Measurements from ENCODE around the gene GGT5. TPM values are rescaled to one million over a fixed set of nuclear protein-coding genes. Genes with fewer than 3 reads are reported as not detected.

GGT5 gene
- total and polyA plus RNA-seq, 2 donors, result 3.2 to 24.6 TPM

DNA sequence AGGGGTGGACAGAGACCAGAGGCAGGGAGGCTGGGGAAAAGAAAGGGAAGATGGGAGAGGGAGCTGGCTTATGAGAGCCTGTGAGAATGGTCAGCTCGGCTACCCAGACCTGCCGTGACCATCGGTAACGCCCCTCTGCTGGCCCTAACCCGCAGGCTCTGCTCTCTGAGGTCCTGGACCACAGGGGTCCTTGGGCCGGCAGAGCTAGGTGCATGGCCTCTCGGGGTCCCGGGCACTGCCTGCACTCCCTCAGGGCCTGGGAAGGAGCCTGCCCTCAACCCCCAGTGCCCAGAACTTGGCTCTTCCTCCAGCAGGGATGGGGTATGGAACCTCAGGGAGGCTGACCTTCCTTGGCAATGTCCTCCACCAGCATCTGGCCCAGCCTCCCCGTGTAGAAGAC lies 13.2 kb downstream of the GGT5 start:
- H3K4me1 ChIP-seq (ENCODE audit: control insufficient read depth in 2 of 2, insufficient read depth in 2 of 2, low read length in 2 of 2), result no peaks in the 10 kb centered on the region
- no peaks in the 10 kb centered on the region for H3K27me3 ChIP-seq (ENCODE audit: control insufficient read depth in 2 of 2, insufficient read depth in 1 of 2, low read length in 1 of 2)
- H3K9me3 ChIP-seq (ENCODE audit: control insufficient read depth in 2 of 2, insufficient read depth in 1 of 2, low read length in 1 of 2), result no peaks in the 10 kb centered on the region
- WGBS, result 98% methylated on average over 9 of the region's 9 CpGs
- no peak overlapping the region for H3K4me3 ChIP-seq (ENCODE audit: low read length in 2 of 2)
- H3K27ac ChIP-seq (ENCODE audit: low read depth in 1 of 2, low read length in 1 of 2), result no peak overlapping the region
- H3K36me3 ChIP-seq (ENCODE audit: control insufficient read depth in 2 of 2, insufficient read depth in 2 of 2, low read length in 1 of 2), result no peaks in the 10 kb centered on the region
- DNase-seq (ENCODE audit: low read depth in 6 of 9, low spot score in 9 of 9), result no peak

DNA sequence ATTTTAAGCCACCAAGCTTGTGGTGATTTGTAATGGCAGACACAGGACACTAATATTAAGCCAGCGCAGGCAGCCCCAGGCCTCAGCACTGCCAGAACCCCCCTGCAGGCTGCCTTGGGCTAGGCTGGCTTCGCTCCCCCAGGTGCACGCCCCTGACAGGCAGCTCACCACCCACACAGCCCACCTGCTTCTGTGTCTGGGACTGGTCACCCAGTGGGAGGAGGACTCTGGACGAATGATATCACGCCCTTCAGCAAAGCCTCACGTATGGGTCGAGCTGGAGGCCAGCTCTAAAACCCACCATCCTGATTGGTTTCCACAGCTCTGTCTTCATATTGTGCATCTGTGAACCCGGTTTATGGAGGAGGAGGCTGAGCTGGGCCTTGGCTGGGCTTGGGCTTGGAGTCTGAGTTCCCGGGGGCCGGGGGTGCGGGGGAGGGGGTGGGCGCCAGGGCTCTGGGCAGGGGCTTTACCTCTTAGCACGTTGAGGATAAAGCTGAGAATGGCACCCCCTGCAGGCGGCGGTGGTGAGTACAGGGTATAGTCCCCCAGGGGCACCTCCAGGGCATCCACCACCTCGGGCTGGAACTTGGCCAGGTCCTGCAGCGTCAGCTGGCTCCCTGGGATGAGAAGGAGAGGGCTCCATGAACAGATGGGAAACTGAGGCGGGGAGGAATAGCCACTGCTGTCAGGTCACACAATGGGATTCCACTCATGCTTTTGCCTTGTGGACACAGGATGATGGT lies 13.8 kb downstream of the GGT5 start:
- no peak overlapping the region for H3K4me3 ChIP-seq (ENCODE audit: low read length in 2 of 2)
- peak in 3 of 9 donors; percentile 42 to 65 (median 64) for DNase-seq (ENCODE audit: low read depth in 6 of 9, low spot score in 9 of 9)

DNA sequence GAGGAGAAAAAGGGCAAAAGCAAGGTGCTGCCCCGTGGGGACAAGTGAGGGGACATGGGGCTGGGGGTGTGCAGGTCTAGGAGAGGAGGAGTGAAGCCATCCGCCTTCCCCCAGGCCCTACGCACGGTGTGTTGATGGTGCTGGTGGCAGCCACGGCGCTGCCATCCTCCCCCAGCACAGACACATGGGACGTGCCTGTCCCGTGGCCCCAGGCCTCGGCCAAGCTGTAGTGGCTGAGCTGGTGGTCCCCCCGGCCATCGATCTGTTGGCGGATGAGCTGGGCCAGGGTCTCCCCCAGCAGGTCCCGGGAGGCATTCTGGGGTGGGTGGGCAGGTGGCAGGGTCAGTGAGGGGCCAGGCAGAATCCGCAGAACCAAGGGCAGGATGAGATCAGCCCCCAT lies 18.9 kb downstream of the GGT5 start:
- H3K27me3 ChIP-seq (ENCODE audit: control insufficient read depth in 2 of 2, insufficient read depth in 1 of 2, low read length in 1 of 2), result no peaks in the 10 kb centered on the region
- no peak for DNase-seq (ENCODE audit: low read depth in 6 of 9, low spot score in 9 of 9)
- 97% methylated on average over 14 of the region's 14 CpGs for WGBS
- H3K4me3 ChIP-seq (ENCODE audit: low read length in 2 of 2), result no peak overlapping the region
- H3K9me3 ChIP-seq (ENCODE audit: control insufficient read depth in 2 of 2, insufficient read depth in 1 of 2, low read length in 1 of 2), result peaks cover 0 to 20% of the 10 kb centered on the region in 2 donors
- no peak overlapping the region for H3K27ac ChIP-seq (ENCODE audit: low read depth in 1 of 2, low read length in 1 of 2)
- H3K36me3 ChIP-seq (ENCODE audit: control insufficient read depth in 2 of 2, insufficient read depth in 2 of 2, low read length in 1 of 2), result no peaks in the 10 kb centered on the region
- no peaks in the 10 kb centered on the region for H3K4me1 ChIP-seq (ENCODE audit: control insufficient read depth in 2 of 2, insufficient read depth in 2 of 2, low read length in 2 of 2)

More for the DNA sequence above, 13.8 kb downstream of the GGT5 start:
- H3K27me3 ChIP-seq (ENCODE audit: control insufficient read depth in 2 of 2, insufficient read depth in 1 of 2, low read length in 1 of 2), result no peaks in the 10 kb centered on the region
- no peaks in the 10 kb centered on the region for H3K4me1 ChIP-seq (ENCODE audit: control insufficient read depth in 2 of 2, insufficient read depth in 2 of 2, low read length in 2 of 2)
- no peaks in the 10 kb centered on the region for H3K36me3 ChIP-seq (ENCODE audit: control insufficient read depth in 2 of 2, insufficient read depth in 2 of 2, low read length in 1 of 2)
- no peaks in the 10 kb centered on the region for H3K9me3 ChIP-seq (ENCODE audit: control insufficient read depth in 2 of 2, insufficient read depth in 1 of 2, low read length in 1 of 2)
- WGBS, result 63% methylated on average over 18 of the region's 18 CpGs
- no peak overlapping the region for H3K27ac ChIP-seq (ENCODE audit: low read depth in 1 of 2, low read length in 1 of 2)

DNA sequence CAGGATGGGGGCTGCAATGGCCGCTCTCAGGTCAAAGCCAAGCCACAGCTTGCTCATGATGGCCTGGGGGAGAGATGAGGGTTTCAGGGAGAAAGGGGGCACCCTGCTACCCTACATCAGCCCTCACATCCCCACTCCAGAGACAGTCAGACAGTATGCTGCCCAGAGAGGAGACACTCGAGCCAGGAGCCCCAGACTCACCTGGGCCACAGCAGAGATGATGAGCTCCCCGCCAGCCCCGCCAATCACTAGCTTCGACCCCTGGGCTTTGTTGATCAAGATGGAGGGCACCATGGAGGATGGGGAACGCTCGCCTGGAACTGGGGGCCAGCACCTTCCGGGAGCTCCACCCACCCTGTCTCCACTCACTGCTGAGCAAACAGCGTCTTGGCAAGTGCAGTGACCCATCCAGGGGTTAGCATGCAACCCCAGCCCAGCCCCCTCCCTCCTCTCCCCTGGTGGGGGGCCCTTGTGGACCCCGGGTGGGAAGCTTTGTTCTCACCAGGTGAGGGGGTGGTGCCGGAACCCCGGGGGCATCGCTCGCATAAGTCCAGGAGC lies 19.8 kb downstream of the GGT5 start:
- Histone ChIP-seq H3K9me3 (ENCODE audit: control insufficient read depth in 2 of 2, insufficient read depth in 1 of 2, low read length in 1 of 2) (peaks cover 0 to 20% of the 10 kb centered on the region in 2 donors), H3K4me1 (ENCODE audit: control insufficient read depth in 2 of 2, insufficient read depth in 2 of 2, low read length in 2 of 2) (no peaks in the 10 kb centered on the region), H3K27ac (ENCODE audit: low read depth in 1 of 2, low read length in 1 of 2) (no peak overlapping the region), H3K36me3 (ENCODE audit: control insufficient read depth in 2 of 2, insufficient read depth in 2 of 2, low read length in 1 of 2) (no peaks in the 10 kb centered on the region), H3K27me3 (ENCODE audit: control insufficient read depth in 2 of 2, insufficient read depth in 1 of 2, low read length in 1 of 2) (no peaks in the 10 kb centered on the region), H3K4me3 (ENCODE audit: low read length in 2 of 2) (no peak overlapping the region)
- 91% methylated on average over 14 of the region's 14 CpGs for whole genome bisulfite sequencing
- no peak for DNase-seq (ENCODE audit: low read depth in 6 of 9, low spot score in 9 of 9)

DNA sequence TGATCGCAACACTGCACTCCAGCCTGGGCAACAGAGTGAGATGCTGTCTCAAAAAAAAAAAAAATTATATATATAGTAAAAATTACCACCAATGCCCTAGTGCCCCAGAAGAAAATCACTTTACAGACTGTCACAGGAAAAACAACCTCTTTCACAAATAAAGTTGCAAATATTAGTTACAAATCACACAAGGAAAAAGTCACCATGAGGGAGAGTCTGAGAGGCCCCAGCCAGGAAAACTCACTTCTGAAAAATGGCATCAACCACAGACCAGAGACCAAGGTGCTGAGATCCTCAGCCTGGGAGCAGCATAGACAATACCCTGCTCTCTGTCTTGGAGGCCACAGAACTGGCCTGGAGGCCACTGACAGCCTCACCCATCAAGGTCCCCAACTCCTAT lies 20.4 kb downstream of the GGT5 start:
- Histone ChIP-seq H3K4me1 (ENCODE audit: control insufficient read depth in 2 of 2, insufficient read depth in 2 of 2, low read length in 2 of 2) (no peaks in the 10 kb centered on the region), H3K36me3 (ENCODE audit: control insufficient read depth in 2 of 2, insufficient read depth in 2 of 2, low read length in 1 of 2) (no peaks in the 10 kb centered on the region)
- 100% methylated on average over 1 of the region's 1 CpG for WGBS

DNA sequence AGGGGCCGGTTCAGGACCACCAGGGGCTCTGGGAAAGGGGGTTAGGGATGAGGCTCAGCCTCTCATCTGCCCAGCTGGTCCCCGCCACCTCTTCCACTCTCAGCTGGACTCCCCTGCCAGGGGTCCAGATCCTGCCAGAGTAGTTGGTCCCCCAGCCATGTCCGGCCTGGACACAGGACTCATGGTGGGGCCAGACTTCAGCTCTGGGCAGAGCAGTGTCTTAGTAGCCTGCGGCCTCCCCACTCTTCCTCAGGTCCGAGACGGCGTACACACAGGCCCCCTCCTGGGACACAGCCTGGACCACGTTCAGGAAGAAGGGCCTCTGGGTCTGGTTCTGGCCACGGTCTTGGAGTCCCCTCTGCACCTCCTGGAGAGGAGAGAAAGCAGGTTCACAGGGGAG lies 25.1 kb downstream of the GGT5 start:
- peaks cover 0 to 8% of the 10 kb centered on the region in 2 donors for H3K9me3 ChIP-seq (ENCODE audit: control insufficient read depth in 2 of 2, insufficient read depth in 1 of 2, low read length in 1 of 2)
- WGBS, result 95% methylated on average over 9 of the region's 9 CpGs
- H3K4me3 ChIP-seq (ENCODE audit: low read length in 2 of 2), result no peak overlapping the region
- no peaks in the 10 kb centered on the region for H3K36me3 ChIP-seq (ENCODE audit: control insufficient read depth in 2 of 2, insufficient read depth in 2 of 2, low read length in 1 of 2)
- no peaks in the 10 kb centered on the region for H3K4me1 ChIP-seq (ENCODE audit: control insufficient read depth in 2 of 2, insufficient read depth in 2 of 2, low read length in 2 of 2)
- DNase-seq (ENCODE audit: low read depth in 6 of 9, low spot score in 9 of 9), result no peak
- H3K27ac ChIP-seq (ENCODE audit: low read depth in 1 of 2, low read length in 1 of 2), result no peak overlapping the region
- no peaks in the 10 kb centered on the region for H3K27me3 ChIP-seq (ENCODE audit: control insufficient read depth in 2 of 2, insufficient read depth in 1 of 2, low read length in 1 of 2)

More for the DNA sequence above, 20.4 kb downstream of the GGT5 start:
- no peak for DNase-seq (ENCODE audit: low read depth in 6 of 9, low spot score in 9 of 9)
- no peak overlapping the region for H3K27ac ChIP-seq (ENCODE audit: low read depth in 1 of 2, low read length in 1 of 2)
- H3K4me3 ChIP-seq (ENCODE audit: low read length in 2 of 2), result no peak overlapping the region
- H3K9me3 ChIP-seq (ENCODE audit: control insufficient read depth in 2 of 2, insufficient read depth in 1 of 2, low read length in 1 of 2), result peaks cover 0 to 20% of the 10 kb centered on the region in 2 donors
- no peaks in the 10 kb centered on the region for H3K27me3 ChIP-seq (ENCODE audit: control insufficient read depth in 2 of 2, insufficient read depth in 1 of 2, low read length in 1 of 2)

DNA sequence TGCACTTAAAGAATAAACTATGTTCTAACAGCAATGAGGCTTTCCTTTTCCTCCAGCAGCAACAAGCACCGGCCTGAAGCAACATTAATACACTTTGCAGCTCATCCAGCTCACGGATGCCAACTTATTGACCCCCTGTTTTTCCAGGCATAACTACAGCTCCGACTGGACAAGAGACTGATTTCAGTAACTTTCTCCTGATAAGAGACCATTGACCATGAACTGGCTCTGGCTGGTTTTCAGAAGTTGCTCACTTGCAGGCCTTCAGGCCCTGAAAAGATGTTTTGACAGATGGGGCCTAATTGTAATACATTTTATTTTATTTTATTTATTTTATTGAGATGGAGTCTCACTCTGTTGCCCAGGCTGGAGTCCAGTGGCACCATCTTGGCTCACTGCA lies 27.5 kb downstream of the GGT5 start:
- H3K4me3 ChIP-seq (ENCODE audit: low read length in 2 of 2), result no peak overlapping the region
- no peaks in the 10 kb centered on the region for H3K36me3 ChIP-seq (ENCODE audit: control insufficient read depth in 2 of 2, insufficient read depth in 2 of 2, low read length in 1 of 2)
- WGBS, result 95% methylated on average over 3 of the region's 3 CpGs
- no peaks in the 10 kb centered on the region for H3K4me1 ChIP-seq (ENCODE audit: control insufficient read depth in 2 of 2, insufficient read depth in 2 of 2, low read length in 2 of 2)
- H3K27me3 ChIP-seq (ENCODE audit: control insufficient read depth in 2 of 2, insufficient read depth in 1 of 2, low read length in 1 of 2), result no peaks in the 10 kb centered on the region
- no peak for DNase-seq (ENCODE audit: low read depth in 6 of 9, low spot score in 9 of 9)
- H3K27ac ChIP-seq (ENCODE audit: low read depth in 1 of 2, low read length in 1 of 2), result no peak overlapping the region
- H3K9me3 ChIP-seq (ENCODE audit: control insufficient read depth in 2 of 2, insufficient read depth in 1 of 2, low read length in 1 of 2), result no peaks in the 10 kb centered on the region

DNA sequence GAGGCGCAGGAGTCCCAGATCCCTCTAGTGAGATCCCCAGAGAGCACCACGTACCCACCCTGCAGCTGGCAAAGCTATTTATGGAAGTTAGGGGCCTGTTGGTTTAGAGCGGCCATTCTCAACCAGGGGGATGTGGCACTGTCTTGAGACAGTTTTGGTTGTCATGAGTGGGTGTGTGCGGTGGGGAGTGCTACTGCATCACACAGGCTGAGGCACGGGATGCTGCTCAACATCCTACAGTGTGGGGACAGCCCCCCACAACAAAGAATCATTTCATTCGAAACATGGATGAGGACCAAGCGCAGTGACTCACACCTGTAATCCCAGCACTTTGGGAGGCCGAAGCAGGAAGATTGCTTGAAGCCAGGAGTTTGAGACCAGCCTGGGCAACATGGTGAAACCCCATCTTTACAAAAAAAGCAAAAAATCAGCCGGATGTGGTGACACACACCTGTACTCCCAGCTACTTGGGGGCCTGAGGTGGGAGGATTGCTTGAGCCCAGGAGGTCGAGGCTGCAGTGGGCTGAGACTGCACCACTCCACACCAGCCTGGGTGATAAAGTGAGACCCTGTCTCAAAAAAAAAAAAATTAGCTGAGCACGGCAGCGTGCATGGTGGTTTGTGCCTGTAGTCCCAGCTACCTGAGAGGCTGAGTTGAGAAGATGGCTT lies 28.2 kb downstream of the GGT5 start:
- no peaks in the 10 kb centered on the region for H3K27me3 ChIP-seq (ENCODE audit: control insufficient read depth in 2 of 2, insufficient read depth in 1 of 2, low read length in 1 of 2)
- 96% methylated on average over 12 of the region's 12 CpGs for WGBS
- no peak overlapping the region for H3K4me3 ChIP-seq (ENCODE audit: low read length in 2 of 2)
- H3K36me3 ChIP-seq (ENCODE audit: control insufficient read depth in 2 of 2, insufficient read depth in 2 of 2, low read length in 1 of 2), result no peaks in the 10 kb centered on the region
- no peaks in the 10 kb centered on the region for H3K9me3 ChIP-seq (ENCODE audit: control insufficient read depth in 2 of 2, insufficient read depth in 1 of 2, low read length in 1 of 2)
- H3K4me1 ChIP-seq (ENCODE audit: control insufficient read depth in 2 of 2, insufficient read depth in 2 of 2, low read length in 2 of 2), result no peaks in the 10 kb centered on the region
- no peak for DNase-seq (ENCODE audit: low read depth in 6 of 9, low spot score in 9 of 9)
- no peak overlapping the region for H3K27ac ChIP-seq (ENCODE audit: low read depth in 1 of 2, low read length in 1 of 2)

Measured in thymus (tissue), 11 donors.